ENCODE data around the gene CYFIP2.

CYFIP2 gene

GRCh38 chr5:157245886-157246285 lies 20.0 kb upstream of the CYFIP2 start:
- Mint-ChIP-seq H3K9me3 (no peaks in the 10 kb centered on the region), H3K27me3 (no peaks in the 10 kb centered on the region), H3K27ac (peak overlapping the region; percentile 62 to 96), H3K4me1 (peaks cover 98% of the 10 kb centered on the region), H3K4me3 (peak overlapping the region; percentile 29 to 47)
- DNase-seq (no peak), ATAC-seq (no peak)

- Mint-ChIP-seq H3K27me3 (no peaks in the 10 kb centered on the region), H3K9me3 (no peaks in the 10 kb centered on the region), H3K27ac (peak overlapping the region; percentile 84 to 95), H3K4me1 (peaks cover 98% of the 10 kb centered on the region), H3K4me3 (peak overlapping the region; percentile 25 to 70)
- peak in 1 of 2 donors; percentile 62 for DNase-seq
- ATAC-seq: peak; percentile 88
These were observed 18.7 kb upstream of the CYFIP2 start for GRCh38 chr5:157247267-157247666.

GRCh38 chr5:157248821-157249470 lies 17.0 kb upstream of the CYFIP2 start:
- no peaks in the 10 kb centered on the region for H3K9me3 Mint-ChIP-seq
- no peaks in the 10 kb centered on the region for H3K27me3 Mint-ChIP-seq
- H3K4me1 Mint-ChIP-seq: peaks cover 98% of the 10 kb centered on the region
- H3K27ac Mint-ChIP-seq: peak overlapping the region; percentile 86 to 92
- DNase-seq (no peak), ATAC-seq (peak; percentile 22)
- H3K4me3 Mint-ChIP-seq: peak overlapping the region; percentile 59 to 60

- DNase-seq: peak; percentile 61 to 83
- Mint-ChIP-seq H3K27me3 (no peaks in the 10 kb centered on the region), H3K27ac (peak overlapping the region; percentile 95 to 100), H3K9me3 (no peaks in the 10 kb centered on the region), H3K4me1 (peaks cover 98% of the 10 kb centered on the region), H3K4me3 (peak overlapping the region; percentile 26 to 43)
- peak; percentile 85 for ATAC-seq
These were observed 13.0 kb upstream of the CYFIP2 start for GRCh38 chr5:157252711-157253465.

GRCh38 chr5:157253547-157253946 lies 12.4 kb upstream of the CYFIP2 start:
- H3K4me3 Mint-ChIP-seq: peak overlapping the region; percentile 18 to 26
- ATAC-seq: no peak
- no peak for DNase-seq
- H3K9me3 Mint-ChIP-seq: no peaks in the 10 kb centered on the region
- no peaks in the 10 kb centered on the region for H3K27me3 Mint-ChIP-seq
- peaks cover 93% of the 10 kb centered on the region for H3K4me1 Mint-ChIP-seq
- H3K27ac Mint-ChIP-seq: peak overlapping the region; percentile 12 to 95

- no peaks in the 10 kb centered on the region for H3K27me3 Mint-ChIP-seq
- DNase-seq: no peak
- H3K4me1 Mint-ChIP-seq: peaks cover 82% of the 10 kb centered on the region
- no peaks in the 10 kb centered on the region for H3K9me3 Mint-ChIP-seq
- ATAC-seq: no peak
- H3K4me3 Mint-ChIP-seq: no peak overlapping the region
- H3K27ac Mint-ChIP-seq: peak overlapping the region in 1 of 2 donors; percentile 71
These were observed 7.5 kb upstream of the CYFIP2 start for GRCh38 chr5:157258450-157258849.

- ATAC-seq: peak; percentile 51
- H3K4me3 Mint-ChIP-seq: no peak overlapping the region
These were observed 6.2 kb upstream of the CYFIP2 start for GRCh38 chr5:157259699-157260098.

GRCh38 chr5:157263496-157264090 lies 2.3 kb upstream of the CYFIP2 start:
- Mint-ChIP-seq H3K27ac (no peak overlapping the region), H3K4me1 (peaks cover 75% of the 10 kb centered on the region), H3K27me3 (no peaks in the 10 kb centered on the region), H3K4me3 (peak overlapping the region in 1 of 2 donors; percentile 24), H3K9me3 (no peaks in the 10 kb centered on the region)
- DNase-seq (no peak), ATAC-seq (no peak)

More at GRCh38 chr5:157259699-157260098, 6.2 kb upstream of the CYFIP2 start:
- Mint-ChIP-seq H3K4me1 (peaks cover 82% of the 10 kb centered on the region), H3K9me3 (no peaks in the 10 kb centered on the region), H3K27ac (no peak overlapping the region), H3K27me3 (no peaks in the 10 kb centered on the region)
- DNase-seq: no peak

- peak overlapping the region; percentile 95 to 97 for H3K27ac Mint-ChIP-seq
- H3K4me1 Mint-ChIP-seq: peaks cover 75% of the 10 kb centered on the region
- peak; percentile 48 for ATAC-seq
- peak; percentile 66 to 69 for DNase-seq
- H3K27me3 Mint-ChIP-seq: no peaks in the 10 kb centered on the region
- peak overlapping the region; percentile 84 to 96 for H3K4me3 Mint-ChIP-seq
- H3K9me3 Mint-ChIP-seq: no peaks in the 10 kb centered on the region
These were observed 524 bp downstream of the CYFIP2 start for GRCh38 chr5:157266286-157267007.

- peak overlapping the region; percentile 84 to 96 for H3K4me3 Mint-ChIP-seq
- H3K27me3 Mint-ChIP-seq: no peaks in the 10 kb centered on the region
- no peak for DNase-seq
- peak overlapping the region; percentile 95 to 97 for H3K27ac Mint-ChIP-seq
- peaks cover 78% of the 10 kb centered on the region for H3K4me1 Mint-ChIP-seq
- no peaks in the 10 kb centered on the region for H3K9me3 Mint-ChIP-seq
- no peak for ATAC-seq
These were observed 1.1 kb downstream of the CYFIP2 start for GRCh38 chr5:157267025-157267424.

- H3K27me3 Mint-ChIP-seq: no peaks in the 10 kb centered on the region
- DNase-seq (no peak), ATAC-seq (no peak)
- peak overlapping the region; percentile 84 to 96 for H3K4me3 Mint-ChIP-seq
- H3K4me1 Mint-ChIP-seq: peaks cover 87% of the 10 kb centered on the region
- peak overlapping the region; percentile 42 to 84 for H3K27ac Mint-ChIP-seq
- no peaks in the 10 kb centered on the region for H3K9me3 Mint-ChIP-seq
These were observed 2.0 kb downstream of the CYFIP2 start for GRCh38 chr5:157267761-157268480.

GRCh38 chr5:157269165-157269671 lies 3.3 kb downstream of the CYFIP2 start:
- H3K27ac Mint-ChIP-seq: peak overlapping the region; percentile 83 to 91
- DNase-seq: peak in 1 of 2 donors; percentile 31
- ATAC-seq: no peak
- peak overlapping the region; percentile 81 to 84 for H3K4me3 Mint-ChIP-seq
- no peaks in the 10 kb centered on the region for H3K9me3 Mint-ChIP-seq
- no peaks in the 10 kb centered on the region for H3K27me3 Mint-ChIP-seq
- H3K4me1 Mint-ChIP-seq: peaks cover 85% of the 10 kb centered on the region

GRCh38 chr5:157269761-157270272 lies 3.9 kb downstream of the CYFIP2 start:
- Mint-ChIP-seq H3K4me1 (peaks cover 79% of the 10 kb centered on the region), H3K27me3 (no peaks in the 10 kb centered on the region), H3K27ac (peak overlapping the region; percentile 91 to 93), H3K9me3 (no peaks in the 10 kb centered on the region), H3K4me3 (peak overlapping the region; percentile 81 to 84)
- DNase-seq: peak in 1 of 2 donors; percentile 28
- no peak for ATAC-seq

- H3K9me3 Mint-ChIP-seq: no peaks in the 10 kb centered on the region
- no peaks in the 10 kb centered on the region for H3K27me3 Mint-ChIP-seq
- DNase-seq (no peak), ATAC-seq (no peak)
- peaks cover 75% of the 10 kb centered on the region for H3K4me1 Mint-ChIP-seq
- peak overlapping the region; percentile 98 for H3K27ac Mint-ChIP-seq
- peak overlapping the region; percentile 81 to 84 for H3K4me3 Mint-ChIP-seq
These were observed 4.8 kb downstream of the CYFIP2 start for GRCh38 chr5:157270771-157271170.

Data from stimulated activated naive CD8-positive, alpha-beta T cell treated with anti-CD3 and anti-CD28 coated beads, Interleukin-15, amount 100 ng/mL, for 72 hours (primary cell).